Stimulated activated CD8-positive, alpha-beta memory T cell treated with anti-CD3 and anti-CD28 coated beads, Interleukin-4, amount 100 ng/mL, for 1 hour (primary cell): Measurements from ENCODE around the gene ANKRD55.
"Not testable (repeated sequence)": the region's sequence is repeated elsewhere in the genome, so short reads cannot be mapped to it uniquely, and the experiment has no call there.

Source experiments
- DNase-seq, 2 donors: peaks; one replicate each; pipeline ENCODE4 v3.0.0-alpha.2; 2020; ENCODE audit warnings: low read depth in 2 of 2, low spot score in 1 of 2

ANKRD55 gene

GRCh38 chr5:56147106-56147505 lies 86.0 kb downstream of the ANKRD55 start:
- DNase-seq, result no peak

- no peak for DNase-seq
Observed at GRCh38 chr5:56146674-56147073, 86.5 kb downstream of the ANKRD55 start.

GRCh38 chr5:56145511-56145910 lies 87.6 kb downstream of the ANKRD55 start:
- DNase-seq, result no peak

DNA sequence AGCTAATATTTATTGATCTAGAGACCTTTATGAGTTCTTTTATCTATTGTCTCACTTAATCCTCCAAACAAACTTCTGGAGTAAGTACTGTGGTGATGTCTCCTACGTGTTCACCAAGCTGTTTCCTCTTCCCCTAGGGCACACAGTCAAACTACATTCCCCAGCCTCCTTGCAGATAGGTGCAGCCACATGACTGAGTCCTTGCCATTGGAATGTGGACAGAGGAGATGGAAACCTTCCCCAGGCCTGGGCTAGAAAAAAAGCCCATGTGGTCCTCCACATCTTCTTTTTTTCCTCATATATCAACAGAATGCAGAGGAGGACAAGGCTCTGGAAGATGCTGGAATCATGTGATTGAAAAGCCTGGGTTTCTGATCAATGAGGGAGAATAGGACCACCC lies 88.0 kb downstream of the ANKRD55 start:
- DNase-seq, result no peak

- DNase-seq, result no peak
Observed at GRCh38 chr5:56144211-56144610, 88.9 kb downstream of the ANKRD55 start.

DNA sequence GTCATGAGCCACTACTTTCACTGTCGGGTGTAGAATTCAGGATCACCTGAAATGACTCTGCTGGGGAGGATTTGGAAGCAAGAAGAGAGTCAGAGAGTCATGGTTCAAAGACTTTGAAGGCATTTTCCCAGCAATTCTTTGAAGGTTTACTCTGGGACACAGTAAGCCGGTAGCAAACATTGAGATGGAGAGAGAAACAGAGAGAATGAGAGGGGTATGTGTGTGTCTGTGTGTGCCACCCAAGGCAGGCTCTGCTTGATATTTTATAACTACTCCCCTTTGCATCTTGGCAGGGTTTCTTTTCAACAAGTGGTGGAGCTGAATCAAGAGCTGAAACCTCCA lies 89.8 kb downstream of the ANKRD55 start:
- no peak for DNase-seq

GRCh38 chr5:56142614-56143372 lies 90.3 kb downstream of the ANKRD55 start:
- no peak for DNase-seq

- DNase-seq, result no peak
Observed at GRCh38 chr5:56142233-56142613, 90.9 kb downstream of the ANKRD55 start.

DNA sequence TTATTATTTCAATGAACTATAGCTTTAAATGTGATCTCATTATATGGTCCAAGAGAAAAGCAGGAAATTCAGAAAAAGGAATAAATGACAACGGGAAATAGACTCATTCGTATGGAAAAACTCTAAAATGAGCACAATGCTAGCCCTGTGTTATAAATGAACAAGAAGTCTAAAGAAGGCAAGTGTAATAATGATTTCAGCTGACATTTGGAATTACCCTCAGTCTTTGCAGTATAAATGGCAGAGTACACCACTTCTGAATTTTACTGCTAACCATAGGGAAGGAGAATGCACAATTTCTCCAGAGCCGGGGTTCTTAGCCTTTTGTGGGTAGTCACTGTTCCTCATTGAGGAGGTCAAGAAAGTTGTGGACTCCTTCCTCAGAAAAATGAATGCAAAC lies 93.1 kb downstream of the ANKRD55 start:
- no peak for DNase-seq

GRCh38 chr5:56130664-56131063 lies 102.5 kb downstream of the ANKRD55 start:
- no peak for DNase-seq

GRCh38 chr5:56129288-56129687 lies 103.8 kb downstream of the ANKRD55 start:
- no peak for DNase-seq

GRCh38 chr5:56128113-56128512 lies 105.0 kb downstream of the ANKRD55 start:
- DNase-seq, result no peak

- no peak for DNase-seq
Observed at GRCh38 chr5:56126487-56127179, 106.5 kb downstream of the ANKRD55 start.

DNA sequence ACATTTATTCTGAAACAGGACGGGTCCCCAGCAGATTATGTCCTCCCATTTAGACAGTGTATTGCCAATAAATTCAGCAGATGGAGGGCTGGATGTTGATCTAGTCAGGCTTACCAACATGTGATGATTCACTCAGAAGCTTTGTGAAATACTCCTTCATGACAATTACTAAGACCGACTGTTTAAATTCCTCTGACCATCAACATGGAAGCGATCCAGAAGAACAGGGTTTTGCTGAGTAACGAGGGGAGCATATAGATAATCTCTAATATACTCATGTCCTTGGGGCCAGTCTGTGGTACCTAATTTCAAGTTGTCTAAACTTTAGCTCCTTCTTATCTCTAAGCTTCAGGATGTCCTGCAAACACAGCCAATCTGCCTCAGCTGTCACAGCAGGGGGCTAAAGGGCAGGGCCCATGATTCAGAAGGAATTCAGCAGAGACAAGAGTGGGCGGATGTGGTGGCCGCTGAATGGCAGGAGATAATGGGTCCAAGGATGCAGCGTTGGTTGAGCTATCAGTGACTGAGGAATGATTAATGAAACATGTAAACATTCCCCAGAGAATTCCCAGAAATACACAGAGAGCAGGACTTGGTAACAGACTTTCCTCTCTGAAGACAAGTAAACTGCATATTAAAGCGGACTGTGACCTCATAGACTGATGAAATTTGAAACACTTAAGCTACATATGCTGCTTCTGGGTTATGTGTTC lies 109.4 kb downstream of the ANKRD55 start:
- DNase-seq, result no peak

DNA sequence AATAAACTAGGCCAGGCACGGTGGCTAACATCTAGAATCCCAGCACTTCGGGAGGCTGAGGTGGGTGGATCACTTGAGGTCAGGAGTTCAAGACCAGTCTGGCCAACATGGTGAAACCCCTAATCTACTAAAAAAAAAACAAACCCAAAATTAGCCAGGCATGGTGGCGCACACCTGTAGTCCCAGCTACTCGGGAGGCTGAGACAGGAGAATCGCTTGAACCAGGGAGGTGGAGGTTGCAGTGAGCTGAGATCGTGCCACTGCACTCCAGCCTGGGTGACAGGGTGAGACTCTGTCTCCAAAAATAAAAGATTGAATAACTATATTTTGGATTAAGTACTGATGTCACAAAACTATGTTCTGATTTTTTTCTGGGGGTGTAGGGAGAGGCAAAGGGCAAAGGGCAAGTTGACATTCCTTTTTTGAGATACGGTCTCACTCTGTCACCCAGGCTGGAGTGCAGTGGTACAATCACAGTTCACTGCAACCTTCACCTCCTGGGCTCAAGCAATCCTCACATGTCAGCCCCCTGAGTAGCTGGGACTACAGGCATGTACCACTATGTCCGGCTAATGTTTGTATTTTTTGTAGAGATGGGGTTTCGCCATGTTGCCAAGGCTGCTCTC lies 110.7 kb downstream of the ANKRD55 start:
- DNase-seq, result not testable (repeated sequence)

- DNase-seq, result no peak
Observed at GRCh38 chr5:56119050-56119449, 114.1 kb downstream of the ANKRD55 start.

DNA sequence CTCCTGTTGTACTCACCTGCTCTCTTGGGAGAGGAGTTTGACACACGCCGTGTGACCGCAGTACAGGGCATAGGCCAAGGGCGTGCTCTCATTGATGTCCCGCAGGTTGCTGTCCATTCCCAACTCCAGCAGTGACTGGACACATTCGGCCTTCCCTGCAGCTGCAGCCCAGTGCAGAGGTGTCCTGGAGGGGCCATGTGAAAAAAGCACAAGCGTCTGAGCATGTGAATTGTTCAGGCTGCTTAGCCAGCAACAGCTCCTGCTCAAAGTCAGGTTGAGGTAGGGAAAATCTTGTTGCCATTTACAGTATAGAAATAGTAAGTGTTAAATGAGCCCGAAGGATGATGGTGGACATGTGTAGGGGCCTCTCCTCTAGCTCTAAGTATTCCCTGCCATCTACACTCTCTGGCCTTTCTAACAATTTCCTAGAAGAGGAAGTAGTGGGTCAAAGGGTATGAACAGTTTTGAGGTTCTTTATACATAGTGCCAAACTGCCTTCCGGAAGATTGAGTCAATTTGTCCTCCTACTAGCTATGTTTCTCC lies 116.5 kb downstream of the ANKRD55 start:
- no peak for DNase-seq

GRCh38 chr5:56115589-56115988 lies 117.5 kb downstream of the ANKRD55 start:
- DNase-seq, result no peak

DNA sequence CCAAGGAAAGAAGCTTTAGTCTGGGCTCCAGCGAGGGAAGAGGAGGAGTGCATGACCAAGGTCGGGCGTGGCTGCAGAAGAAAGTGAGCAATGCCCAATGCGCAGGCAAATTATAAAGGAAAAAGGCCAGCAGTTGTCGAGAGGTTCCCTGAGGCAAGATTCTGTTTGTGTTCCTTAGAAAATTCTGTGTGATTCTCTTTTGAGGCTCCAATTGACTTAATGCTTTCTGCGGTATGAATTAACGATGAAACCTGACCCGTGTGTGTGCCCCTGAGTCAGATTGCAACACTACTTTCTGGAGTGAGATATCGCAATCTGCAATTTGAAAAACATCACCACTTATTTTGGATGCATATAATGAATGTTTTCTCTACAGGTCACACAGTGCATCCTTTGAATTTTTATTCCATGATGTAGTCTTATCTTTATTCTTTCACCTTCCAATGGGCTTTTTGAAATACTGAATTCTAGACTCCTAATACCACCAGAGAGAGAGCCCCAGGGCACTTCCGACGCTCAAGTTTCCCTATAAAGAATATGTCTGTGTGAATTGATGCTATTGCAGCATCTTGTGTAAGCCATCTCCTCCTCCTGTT lies 120.5 kb downstream of the ANKRD55 start:
- no peak for DNase-seq

DNA sequence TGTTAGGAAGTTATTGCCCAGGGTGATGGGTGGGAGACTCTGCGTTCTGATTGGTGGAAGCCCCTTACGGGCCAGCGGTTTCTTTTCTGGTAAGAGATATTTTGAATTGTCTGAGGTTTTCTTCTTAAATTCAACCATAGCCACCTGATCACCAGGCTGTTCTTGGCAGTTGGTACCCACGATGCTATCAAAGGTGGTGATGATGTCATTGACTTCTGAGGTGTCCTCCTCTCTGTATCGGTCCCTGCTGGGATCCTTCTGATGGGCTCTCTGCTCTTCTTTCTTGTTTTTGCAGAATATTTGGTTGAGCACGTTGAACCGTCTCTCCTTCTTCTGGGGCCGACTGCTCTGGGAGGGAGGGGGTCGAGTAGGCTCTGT lies 121.7 kb downstream of the ANKRD55 start:
- no peak for DNase-seq
